Type B pancreatic cell (in vitro differentiated cells): Measurements from ENCODE around the gene ZNF148. TPM values are rescaled to one million over a fixed set of nuclear protein-coding genes. Genes with fewer than 3 reads are reported as not detected.

Source experiments
- DNase-seq: peaks from one replicate; pipeline ENCODE4 v3.0.0; 2021; ENCODE audit warnings: mixed read lengths; ENCODE audit not compliant: unreplicated experiment; ENCODE audit errors: extremely low spot score
- H3K27ac Mint-ChIP-seq: 2 replicates; pipeline ENCODE4 v1.8.0; 2021; ENCODE audit warnings: mild to moderate bottlenecking, mixed read lengths
- H3K27me3 Mint-ChIP-seq: 2 replicates; pipeline ENCODE4 v1.8.0; 2021; ENCODE audit warnings: mixed read lengths
- H3K36me3 Mint-ChIP-seq: 2 replicates; pipeline ENCODE4 v1.8.0; 2021; ENCODE audit warnings: mixed read lengths
- H3K4me1 Mint-ChIP-seq: one replicate; pipeline ENCODE4 v1.8.0; 2021; ENCODE audit warnings: mixed read lengths; ENCODE audit not compliant: unreplicated experiment
- H3K4me3 Mint-ChIP-seq: 2 replicates; pipeline ENCODE4 v1.8.0; 2021; ENCODE audit warnings: mild to moderate bottlenecking, mixed read lengths
- H3K9me3 Mint-ChIP-seq: 2 replicates; pipeline ENCODE4 v1.8.0; 2021; ENCODE audit warnings: mixed read lengths
- total RNA-seq: library from RNA; stranded (reverse); gene quantifications from 2 replicates; pipeline ENCODE4 v1.2.1, GENCODE V29; 2021; ENCODE audit warnings: low replicate concordance
- TF ChIP-seq, protein P1 (sequence below): fragments of 200-600 bp; sonication (generic); conservative IDR thresholded peaks from 2 replicates; pipeline ENCODE4 v1.5.0; 2021; ENCODE audit warnings: antibody characterized with exemption, mild to moderate bottlenecking

The ZNF148 gene
- total RNA-seq, 1 donor from 2014 or later = 46.4 TPM

- Mint-ChIP-seq H3K27me3 (peaks cover 15% of the 10 kb centered on the region), H3K4me1 (peaks cover 12% of the 10 kb centered on the region), H3K9me3 (no peaks in the 10 kb centered on the region), H3K4me3 (peak overlapping the region; percentile 73), H3K27ac (peak overlapping the region; percentile 15), H3K36me3 (no peaks in the 10 kb centered on the region)
- no peak for DNase-seq
- TF ChIP-seq, protein P1, sequence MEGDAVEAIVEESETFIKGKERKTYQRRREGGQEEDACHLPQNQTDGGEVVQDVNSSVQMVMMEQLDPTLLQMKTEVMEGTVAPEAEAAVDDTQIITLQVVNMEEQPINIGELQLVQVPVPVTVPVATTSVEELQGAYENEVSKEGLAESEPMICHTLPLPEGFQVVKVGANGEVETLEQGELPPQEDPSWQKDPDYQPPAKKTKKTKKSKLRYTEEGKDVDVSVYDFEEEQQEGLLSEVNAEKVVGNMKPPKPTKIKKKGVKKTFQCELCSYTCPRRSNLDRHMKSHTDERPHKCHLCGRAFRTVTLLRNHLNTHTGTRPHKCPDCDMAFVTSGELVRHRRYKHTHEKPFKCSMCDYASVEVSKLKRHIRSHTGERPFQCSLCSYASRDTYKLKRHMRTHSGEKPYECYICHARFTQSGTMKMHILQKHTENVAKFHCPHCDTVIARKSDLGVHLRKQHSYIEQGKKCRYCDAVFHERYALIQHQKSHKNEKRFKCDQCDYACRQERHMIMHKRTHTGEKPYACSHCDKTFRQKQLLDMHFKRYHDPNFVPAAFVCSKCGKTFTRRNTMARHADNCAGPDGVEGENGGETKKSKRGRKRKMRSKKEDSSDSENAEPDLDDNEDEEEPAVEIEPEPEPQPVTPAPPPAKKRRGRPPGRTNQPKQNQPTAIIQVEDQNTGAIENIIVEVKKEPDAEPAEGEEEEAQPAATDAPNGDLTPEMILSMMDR = no peak
Measured at GRCh38 chr3:125213946-125214542, 161.1 kb downstream of the ZNF148 start.

GRCh38 chr3:125213364-125213755 is 161.8 kb downstream of the ZNF148 start:
- Mint-ChIP-seq H3K27me3 (peaks cover 15% of the 10 kb centered on the region), H3K9me3 (no peaks in the 10 kb centered on the region), H3K27ac (peak overlapping the region; percentile 15), H3K36me3 (no peaks in the 10 kb centered on the region), H3K4me1 (peaks cover 12% of the 10 kb centered on the region), H3K4me3 (peak overlapping the region; percentile 73)
- no peak for DNase-seq
- TF ChIP-seq, protein P1 = no peak

DNA sequence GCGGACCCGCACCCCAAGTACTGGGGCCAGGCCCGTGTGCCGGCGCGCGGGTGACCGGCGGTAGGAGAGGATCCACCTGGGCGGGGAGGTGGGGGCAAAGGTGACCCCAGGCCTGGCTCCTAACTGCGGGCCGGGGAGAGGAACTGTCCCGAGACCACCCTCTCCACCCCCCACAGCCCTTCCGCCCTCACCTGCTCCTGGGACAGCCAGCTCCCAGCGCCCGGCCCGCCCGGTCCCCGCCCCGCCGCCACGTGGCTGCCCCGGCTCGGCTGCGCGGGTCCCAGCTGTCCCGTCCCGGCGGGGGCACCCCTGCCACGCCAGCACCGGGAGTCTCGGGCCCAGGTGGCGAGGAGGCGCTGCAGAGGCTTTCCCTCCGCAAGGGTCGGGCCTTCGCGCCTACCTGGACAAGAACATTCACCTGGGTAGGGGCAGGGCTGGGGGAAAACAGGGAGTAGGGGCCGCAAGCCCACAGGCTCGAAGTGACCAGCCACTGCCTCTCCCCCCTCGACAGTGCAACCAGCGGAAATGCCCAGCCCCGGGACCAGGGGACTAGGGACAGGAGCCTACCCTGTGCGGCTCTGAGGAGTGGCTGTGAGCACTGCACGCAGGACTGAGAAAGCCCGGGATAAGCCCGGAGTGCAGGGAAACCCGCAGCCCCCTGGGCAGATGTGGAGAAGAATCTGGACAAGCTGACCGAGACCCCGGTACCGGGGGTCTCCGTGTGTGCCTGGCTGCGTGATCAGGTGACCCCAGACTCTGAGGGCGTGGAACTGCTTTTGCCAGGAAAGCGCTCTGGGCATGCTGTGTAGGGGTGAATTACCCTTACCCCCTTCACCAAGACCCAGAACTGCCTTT is 162.4 kb downstream of the ZNF148 start, which contains the start of gene SLC12A8:
SLC12A8 (minus strand) TSS at position 240 of the 855 bp plus-strand sequence. CDS start 1,399 bp downstream, outside the sequence.
- peaks cover 12% of the 10 kb centered on the region for H3K4me1 Mint-ChIP-seq
- TF ChIP-seq, protein P1 = no peak
- no peaks in the 10 kb centered on the region for H3K36me3 Mint-ChIP-seq
- H3K27me3 Mint-ChIP-seq = peaks cover 15% of the 10 kb centered on the region
- peak within 1 kb of the TSS; percentile 86 for H3K4me3 Mint-ChIP-seq
- H3K9me3 Mint-ChIP-seq = no peaks in the 10 kb centered on the region
- peak within 1 kb of the TSS; percentile 61 for H3K27ac Mint-ChIP-seq
- no peak for DNase-seq

- DNase-seq = no peak
- no peaks in the 10 kb centered on the region for H3K9me3 Mint-ChIP-seq
- H3K4me1 Mint-ChIP-seq = peaks cover 16% of the 10 kb centered on the region
- H3K27ac Mint-ChIP-seq = peak overlapping the region; percentile 61
- peak overlapping the region; percentile 86 for H3K4me3 Mint-ChIP-seq
- TF ChIP-seq, protein P1 = no peak
- no peaks in the 10 kb centered on the region for H3K36me3 Mint-ChIP-seq
- H3K27me3 Mint-ChIP-seq = peaks cover 15% of the 10 kb centered on the region
Measured at GRCh38 chr3:125212091-125212508, 163.0 kb downstream of the ZNF148 start.

- peak overlapping the region; percentile 86 for H3K4me3 Mint-ChIP-seq
- peaks cover 16% of the 10 kb centered on the region for H3K4me1 Mint-ChIP-seq
- peak overlapping the region; percentile 61 for H3K27ac Mint-ChIP-seq
- DNase-seq = no peak
- TF ChIP-seq, protein P1 = no peak
- H3K36me3 Mint-ChIP-seq = no peaks in the 10 kb centered on the region
- H3K9me3 Mint-ChIP-seq = no peaks in the 10 kb centered on the region
- H3K27me3 Mint-ChIP-seq = peaks cover 15% of the 10 kb centered on the region
Measured at GRCh38 chr3:125211523-125212090, 163.5 kb downstream of the ZNF148 start.
